Measurements from ENCODE around the gene GAMT. TPM values are rescaled to one million over a fixed set of nuclear protein-coding genes. Genes with fewer than 3 reads are reported as not detected.

GAMT gene
- total RNA-seq, 1 experiment from 2014 or later = 27.7 TPM

GRCh38 chr19:1438035-1438932 lies 36.9 kb upstream of the GAMT start, which contains the start of gene RPS15:
Gene RPS15 (plus strand): TSS chr19:1438396. CDS start chr19:1438426, 30 bp downstream.
- POLR2A ChIA-PET = no interaction called here
- CTCF ChIA-PET = interaction anchor here (1.9 kb wide), 1 partner anchor 28 kb away, joined by 6 read pairs; no protein-coding TSS in a partner anchor
- ATAC-seq (peak; percentile 83), DNase-seq (ENCODE audit: low spot score) (peak; percentile 95)
- Mint-ChIP-seq H3K4me3 (peak within 1 kb of the TSS; percentile 97), H3K27me3 (ENCODE audit: low read depth) (no peaks in the 10 kb centered on the region), H3K27ac (peak within 1 kb of the TSS; percentile 99), H3K9me3 (no peaks in the 10 kb centered on the region), H3K36me3 (peaks cover 44% of the 10 kb centered on the region), H3K4me1 (peaks cover 21% of the 10 kb centered on the region)
- TF ChIP-seq ELF4 (CRISPR knock-in tag; IDR thresholded peaks at IDR 0.05; ENCODE audit: low read depth) (no peak), ATF1 (CRISPR knock-in tag; IDR thresholded peaks at IDR 0.05) (no peak), SMAD4 (CRISPR knock-in tag; IDR thresholded peaks at IDR 0.05) (no peak), ZBTB21 (CRISPR knock-in tag; IDR thresholded peaks at IDR 0.05; ENCODE audit: borderline replicate concordance) (peak; percentile 90), NR2C2 (CRISPR knock-in tag; IDR thresholded peaks at IDR 0.05) (no peak), KAT7 (CRISPR knock-in tag; IDR thresholded peaks at IDR 0.05; ENCODE audit: borderline replicate concordance) (peak; percentile 69; the same call in 1 of the 2 replicates), IRF2 (CRISPR knock-in tag; IDR thresholded peaks at IDR 0.05; ENCODE audit: borderline replicate concordance, low read depth) (no peak), PREB (CRISPR knock-in tag; IDR thresholded peaks at IDR 0.05; ENCODE audit: borderline replicate concordance) (0 out of 2 replicates have a peak, but pooled peaks have one; percentile 88), FOXP1 (CRISPR knock-in tag; IDR thresholded peaks at IDR 0.05; ENCODE audit: borderline replicate concordance) (peak; percentile 88; the same call in 1 of the 2 replicates), ZNF232 (CRISPR knock-in tag; IDR thresholded peaks at IDR 0.05) (no peak), ZNF121 (CRISPR knock-in tag; IDR thresholded peaks at IDR 0.05) (no peak), ZNF281 (CRISPR knock-in tag; IDR thresholded peaks at IDR 0.05) (peak; percentile 74; the same call in 1 of the 2 replicates), ZNF416 (CRISPR knock-in tag; IDR thresholded peaks at IDR 0.05) (no peak; the same call in 1 of the 2 replicates), MYBL2 (CRISPR knock-in tag; IDR thresholded peaks at IDR 0.05) (peak; percentile 41; the same call in 1 of the 2 replicates), TEAD4 (CRISPR knock-in tag; IDR thresholded peaks at IDR 0.05) (0 out of 2 replicates have a peak, but pooled peaks have one; percentile 68), SMAD3 (CRISPR knock-in tag; IDR thresholded peaks at IDR 0.05; ENCODE audit: borderline replicate concordance) (peak; percentile 86; the same call in 1 of the 2 replicates), ZNF138 (CRISPR knock-in tag; conservative IDR thresholded peaks at IDR 0.05) (no peak), ETV6 (CRISPR knock-in tag; IDR thresholded peaks at IDR 0.05) (peak; percentile 97), ATF2 (CRISPR knock-in tag; IDR thresholded peaks at IDR 0.05; ENCODE audit: borderline replicate concordance, low read depth) (no peak; the same call in 1 of the 2 replicates), ZNF263 (CRISPR knock-in tag; IDR thresholded peaks at IDR 0.05; ENCODE audit: low read depth) (no peak)
- TF ChIP-seq, protein P1, sequence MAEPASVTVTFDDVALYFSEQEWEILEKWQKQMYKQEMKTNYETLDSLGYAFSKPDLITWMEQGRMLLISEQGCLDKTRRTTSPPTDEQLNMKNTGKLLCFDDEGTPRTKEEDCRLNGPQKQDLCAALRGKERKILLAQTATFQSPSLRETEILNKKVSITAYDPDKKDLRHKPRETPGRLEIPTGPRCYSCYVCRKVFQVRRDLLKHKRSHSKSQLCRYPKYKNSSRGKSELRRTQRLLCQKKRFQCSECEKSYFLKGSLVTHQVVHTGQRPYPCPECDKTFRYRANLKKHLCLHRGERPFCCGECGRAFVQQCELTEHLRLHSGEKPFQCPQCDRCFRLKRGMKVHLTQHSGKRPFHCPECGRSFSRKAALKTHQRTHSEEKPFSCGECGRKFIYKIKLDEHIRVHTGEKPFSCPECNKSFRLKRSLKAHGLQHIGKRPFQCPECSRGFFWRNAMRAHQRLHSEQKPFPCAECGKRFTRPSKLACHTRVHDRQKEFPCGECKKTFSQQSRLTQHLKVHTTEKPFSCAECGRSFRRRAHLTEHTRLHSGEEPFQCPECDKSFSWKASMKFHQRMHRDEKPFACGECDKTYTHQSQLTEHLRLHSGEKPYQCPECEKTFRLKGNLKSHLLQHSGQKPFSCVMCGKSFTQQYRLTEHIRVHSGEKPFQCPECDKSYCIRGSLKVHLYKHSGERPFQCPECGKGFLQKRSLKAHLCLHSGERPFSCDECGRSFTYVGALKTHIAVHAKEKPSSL (CRISPR knock-in tag; conservative IDR thresholded peaks at IDR 0.05) = no peak
- TF ChIP-seq, protein P2, sequence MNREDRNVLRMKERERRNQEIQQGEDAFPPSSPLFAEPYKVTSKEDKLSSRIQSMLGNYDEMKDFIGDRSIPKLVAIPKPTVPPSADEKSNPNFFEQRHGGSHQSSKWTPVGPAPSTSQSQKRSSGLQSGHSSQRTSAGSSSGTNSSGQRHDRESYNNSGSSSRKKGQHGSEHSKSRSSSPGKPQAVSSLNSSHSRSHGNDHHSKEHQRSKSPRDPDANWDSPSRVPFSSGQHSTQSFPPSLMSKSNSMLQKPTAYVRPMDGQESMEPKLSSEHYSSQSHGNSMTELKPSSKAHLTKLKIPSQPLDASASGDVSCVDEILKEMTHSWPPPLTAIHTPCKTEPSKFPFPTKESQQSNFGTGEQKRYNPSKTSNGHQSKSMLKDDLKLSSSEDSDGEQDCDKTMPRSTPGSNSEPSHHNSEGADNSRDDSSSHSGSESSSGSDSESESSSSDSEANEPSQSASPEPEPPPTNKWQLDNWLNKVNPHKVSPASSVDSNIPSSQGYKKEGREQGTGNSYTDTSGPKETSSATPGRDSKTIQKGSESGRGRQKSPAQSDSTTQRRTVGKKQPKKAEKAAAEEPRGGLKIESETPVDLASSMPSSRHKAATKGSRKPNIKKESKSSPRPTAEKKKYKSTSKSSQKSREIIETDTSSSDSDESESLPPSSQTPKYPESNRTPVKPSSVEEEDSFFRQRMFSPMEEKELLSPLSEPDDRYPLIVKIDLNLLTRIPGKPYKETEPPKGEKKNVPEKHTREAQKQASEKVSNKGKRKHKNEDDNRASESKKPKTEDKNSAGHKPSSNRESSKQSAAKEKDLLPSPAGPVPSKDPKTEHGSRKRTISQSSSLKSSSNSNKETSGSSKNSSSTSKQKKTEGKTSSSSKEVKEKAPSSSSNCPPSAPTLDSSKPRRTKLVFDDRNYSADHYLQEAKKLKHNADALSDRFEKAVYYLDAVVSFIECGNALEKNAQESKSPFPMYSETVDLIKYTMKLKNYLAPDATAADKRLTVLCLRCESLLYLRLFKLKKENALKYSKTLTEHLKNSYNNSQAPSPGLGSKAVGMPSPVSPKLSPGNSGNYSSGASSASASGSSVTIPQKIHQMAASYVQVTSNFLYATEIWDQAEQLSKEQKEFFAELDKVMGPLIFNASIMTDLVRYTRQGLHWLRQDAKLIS (CRISPR knock-in tag; IDR thresholded peaks at IDR 0.05; ENCODE audit: borderline replicate concordance) = peak; percentile 85
- TF ChIP-seq, protein P3, sequence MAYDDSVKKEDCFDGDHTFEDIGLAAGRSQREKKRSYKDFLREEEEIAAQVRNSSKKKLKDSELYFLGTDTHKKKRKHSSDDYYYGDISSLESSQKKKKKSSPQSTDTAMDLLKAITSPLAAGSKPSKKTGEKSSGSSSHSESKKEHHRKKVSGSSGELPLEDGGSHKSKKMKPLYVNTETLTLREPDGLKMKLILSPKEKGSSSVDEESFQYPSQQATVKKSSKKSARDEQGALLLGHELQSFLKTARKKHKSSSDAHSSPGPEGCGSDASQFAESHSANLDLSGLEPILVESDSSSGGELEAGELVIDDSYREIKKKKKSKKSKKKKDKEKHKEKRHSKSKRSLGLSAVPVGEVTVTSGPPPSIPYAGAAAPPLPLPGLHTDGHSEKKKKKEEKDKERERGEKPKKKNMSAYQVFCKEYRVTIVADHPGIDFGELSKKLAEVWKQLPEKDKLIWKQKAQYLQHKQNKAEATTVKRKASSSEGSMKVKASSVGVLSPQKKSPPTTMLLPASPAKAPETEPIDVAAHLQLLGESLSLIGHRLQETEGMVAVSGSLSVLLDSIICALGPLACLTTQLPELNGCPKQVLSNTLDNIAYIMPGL (CRISPR knock-in tag; IDR thresholded peaks at IDR 0.05) = peak; percentile 98
